ENCODE results near the gene ZSWIM9. TPM values are rescaled to one million over a fixed set of nuclear protein-coding genes. Genes with fewer than 3 reads are reported as not detected.

ZSWIM9 gene
- polyA plus RNA-seq, 1 experiment, result 0.66 TPM

DNA sequence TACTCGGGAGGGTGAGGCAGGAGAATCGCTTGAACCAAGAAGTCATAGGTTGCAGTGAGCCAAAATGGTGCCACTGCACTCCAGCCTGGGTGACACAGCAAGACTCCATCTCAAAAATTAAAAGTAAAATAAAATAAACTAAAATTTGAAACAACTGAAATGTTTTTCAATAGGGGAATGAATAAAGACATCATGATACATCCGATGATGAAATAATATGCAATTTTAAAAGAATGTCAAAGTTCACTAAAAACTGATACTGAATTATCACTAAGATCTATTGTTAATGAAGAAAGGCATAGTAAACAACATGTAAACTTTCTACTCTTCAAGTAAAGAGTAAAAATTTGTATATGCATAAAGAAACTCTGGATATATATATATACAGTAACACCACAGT, 76.7 kb downstream of the ZSWIM9 start:
- Histone ChIP-seq H3K27ac (ENCODE audit: low read depth, low read length) (no peak overlapping the region), H3K9me3 (ENCODE audit: control insufficient read depth, insufficient read depth, low read length) (no peaks in the 10 kb centered on the region), H3K4me3 (ENCODE audit: low read depth, low read length) (no peak overlapping the region), H3K27me3 (ENCODE audit: control insufficient read depth, insufficient read depth, low read length) (no peaks in the 10 kb centered on the region)
- CTCF ChIA-PET, result interaction anchor here (0.6 kb wide), 1 partner anchor 94 kb away, joined by 3 read pairs; no protein-coding TSS in a partner anchor
- TF ChIP-seq, protein P1, sequence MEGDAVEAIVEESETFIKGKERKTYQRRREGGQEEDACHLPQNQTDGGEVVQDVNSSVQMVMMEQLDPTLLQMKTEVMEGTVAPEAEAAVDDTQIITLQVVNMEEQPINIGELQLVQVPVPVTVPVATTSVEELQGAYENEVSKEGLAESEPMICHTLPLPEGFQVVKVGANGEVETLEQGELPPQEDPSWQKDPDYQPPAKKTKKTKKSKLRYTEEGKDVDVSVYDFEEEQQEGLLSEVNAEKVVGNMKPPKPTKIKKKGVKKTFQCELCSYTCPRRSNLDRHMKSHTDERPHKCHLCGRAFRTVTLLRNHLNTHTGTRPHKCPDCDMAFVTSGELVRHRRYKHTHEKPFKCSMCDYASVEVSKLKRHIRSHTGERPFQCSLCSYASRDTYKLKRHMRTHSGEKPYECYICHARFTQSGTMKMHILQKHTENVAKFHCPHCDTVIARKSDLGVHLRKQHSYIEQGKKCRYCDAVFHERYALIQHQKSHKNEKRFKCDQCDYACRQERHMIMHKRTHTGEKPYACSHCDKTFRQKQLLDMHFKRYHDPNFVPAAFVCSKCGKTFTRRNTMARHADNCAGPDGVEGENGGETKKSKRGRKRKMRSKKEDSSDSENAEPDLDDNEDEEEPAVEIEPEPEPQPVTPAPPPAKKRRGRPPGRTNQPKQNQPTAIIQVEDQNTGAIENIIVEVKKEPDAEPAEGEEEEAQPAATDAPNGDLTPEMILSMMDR (IDR thresholded peaks at IDR 0.05; ENCODE audit: low read depth, low read length), result no peak
- POLR2A ChIA-PET, result no interaction called here
- DNase-seq (ENCODE audit: low read depth, low spot score), result no peak

Other genes with a start within 250 kb of the ZSWIM9 start
- not detected in 2 replicates for gene BSPH1, start 178.5 kb upstream of the ZSWIM9 start, polyA plus RNA-seq (2011; rRNA removed)
- not detected in 2 replicates for gene ELSPBP1, start 176.0 kb upstream of the ZSWIM9 start, polyA plus RNA-seq (2011; rRNA removed)
- gene CABP5, start 126.6 kb upstream of the ZSWIM9 start, polyA plus RNA-seq (2011; rRNA removed), result not detected in 2 replicates
- 8.0 and 10.4 TPM in 2 replicates for gene PLA2G4C, start 59.9 kb upstream of the ZSWIM9 start, polyA plus RNA-seq (2011; rRNA removed)
- 7.6 and 8.2 TPM in 2 replicates for gene LIG1, start 336 bp upstream of the ZSWIM9 start, polyA plus RNA-seq (2011; rRNA removed)
- gene CARD8, start 85.2 kb downstream of the ZSWIM9 start, polyA plus RNA-seq (2011; rRNA removed), result 18.8 and 22.4 TPM in 2 replicates
- 0.53 and 0.63 TPM in 2 replicates for gene ZNF114, start 99.4 kb downstream of the ZSWIM9 start, polyA plus RNA-seq (2011; rRNA removed)
- 227 and 341 TPM in 2 replicates for gene EMP3, start 154.9 kb downstream of the ZSWIM9 start, polyA plus RNA-seq (2011; rRNA removed)
- 4.7 and 5.1 TPM in 2 replicates for gene TMEM143, start 193.3 kb downstream of the ZSWIM9 start, polyA plus RNA-seq (2011; rRNA removed)
- gene SYNGR4, start 193.7 kb downstream of the ZSWIM9 start, polyA plus RNA-seq (2011; rRNA removed), result not detected in 2 replicates
- gene KDELR1, start 220.9 kb downstream of the ZSWIM9 start, polyA plus RNA-seq (2011; rRNA removed), result 168 and 187 TPM in 2 replicates
- gene GRIN2D, start 223.0 kb downstream of the ZSWIM9 start, polyA plus RNA-seq (2011; rRNA removed), result 0.07 and 0.10 TPM in 2 replicates